AG10803 (cell line): ENCODE measurements around the gene CCDC40.

Source experiments
- DNase-seq: peaks from one replicate; pipeline ENCODE4 v3.0.0; 2010; ENCODE audit warnings: low read depth
- H3K4me3 ChIP-seq: 2 replicates; pipeline ENCODE4 v1.5.1; 2011; ENCODE audit warnings: mild to moderate bottlenecking, low read length, control low read depth
- CTCF ChIP-seq: conservative IDR thresholded peaks from 2 replicates; pipeline ENCODE4 v1.5.1; 2011; ENCODE audit warnings: mild to moderate bottlenecking, low read length, control low read depth, inconsistent platforms

Gene CCDC40

GRCh38 chr17:79995696-79996095, 40.7 kb upstream of the CCDC40 start:
- no peak for DNase-seq
- H3K4me3 ChIP-seq: no peak overlapping the region
- no peak for TF ChIP-seq CTCF

GRCh38 chr17:79996291-79996690, 40.2 kb upstream of the CCDC40 start:
- DNase-seq: no peak
- TF ChIP-seq CTCF: no peak
- H3K4me3 ChIP-seq: no peak overlapping the region

GRCh38 chr17:79997011-79997660, 39.3 kb upstream of the CCDC40 start:
- no peak for TF ChIP-seq CTCF
- no peak for DNase-seq
- H3K4me3 ChIP-seq: no peak overlapping the region

GRCh38 chr17:80000136-80000535, 36.3 kb upstream of the CCDC40 start:
- DNase-seq: no peak
- TF ChIP-seq CTCF: no peak
- no peak overlapping the region for H3K4me3 ChIP-seq

- H3K4me3 ChIP-seq: no peak overlapping the region
- no peak for DNase-seq
- TF ChIP-seq CTCF: no peak
Measured at GRCh38 chr17:80000981-80001775, 35.3 kb upstream of the CCDC40 start.

GRCh38 chr17:80002070-80002641, 34.3 kb upstream of the CCDC40 start:
- H3K4me3 ChIP-seq: no peak overlapping the region
- no peak for TF ChIP-seq CTCF
- no peak for DNase-seq
